ENCODE results near the gene RUNX1.

The RUNX1 gene

DNA sequence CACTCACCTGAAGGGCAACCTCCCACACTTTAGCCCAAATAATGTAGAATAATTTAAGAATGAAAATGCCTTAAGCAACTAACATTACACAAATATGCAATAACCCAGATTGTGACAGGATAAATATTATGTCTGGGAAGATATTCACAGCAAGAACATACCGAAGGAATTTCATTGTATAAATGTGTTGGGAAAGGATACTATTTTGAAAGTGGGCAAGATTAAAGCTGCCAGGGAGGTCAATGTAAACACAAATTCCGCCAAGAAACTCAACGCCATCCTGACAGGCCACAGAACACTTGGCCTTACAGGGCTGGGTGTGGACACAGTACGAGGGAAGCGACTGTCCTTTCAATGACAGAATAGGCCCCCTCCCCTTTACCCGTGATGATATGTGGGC lies 173.3 kb downstream of the RUNX1 start:
- TF ChIP-seq, protein P1, sequence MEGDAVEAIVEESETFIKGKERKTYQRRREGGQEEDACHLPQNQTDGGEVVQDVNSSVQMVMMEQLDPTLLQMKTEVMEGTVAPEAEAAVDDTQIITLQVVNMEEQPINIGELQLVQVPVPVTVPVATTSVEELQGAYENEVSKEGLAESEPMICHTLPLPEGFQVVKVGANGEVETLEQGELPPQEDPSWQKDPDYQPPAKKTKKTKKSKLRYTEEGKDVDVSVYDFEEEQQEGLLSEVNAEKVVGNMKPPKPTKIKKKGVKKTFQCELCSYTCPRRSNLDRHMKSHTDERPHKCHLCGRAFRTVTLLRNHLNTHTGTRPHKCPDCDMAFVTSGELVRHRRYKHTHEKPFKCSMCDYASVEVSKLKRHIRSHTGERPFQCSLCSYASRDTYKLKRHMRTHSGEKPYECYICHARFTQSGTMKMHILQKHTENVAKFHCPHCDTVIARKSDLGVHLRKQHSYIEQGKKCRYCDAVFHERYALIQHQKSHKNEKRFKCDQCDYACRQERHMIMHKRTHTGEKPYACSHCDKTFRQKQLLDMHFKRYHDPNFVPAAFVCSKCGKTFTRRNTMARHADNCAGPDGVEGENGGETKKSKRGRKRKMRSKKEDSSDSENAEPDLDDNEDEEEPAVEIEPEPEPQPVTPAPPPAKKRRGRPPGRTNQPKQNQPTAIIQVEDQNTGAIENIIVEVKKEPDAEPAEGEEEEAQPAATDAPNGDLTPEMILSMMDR (IDR thresholded peaks at IDR 0.05; ENCODE audit: extremely low read depth, insufficient read depth, missing control alignments), result no peak
- DNase-seq (ENCODE audit: low spot score), result no peak
- in situ Hi-C loops (cut with MboI; ENCODE audit: low pct_unique_long_range_greater_than_20kb, low sequenced_read_pairs, unreplicated experiment), result loop anchor here (25.0 kb wide), 2 partner anchors 189 to 336 kb away; no protein-coding TSS in a partner anchor

DNA sequence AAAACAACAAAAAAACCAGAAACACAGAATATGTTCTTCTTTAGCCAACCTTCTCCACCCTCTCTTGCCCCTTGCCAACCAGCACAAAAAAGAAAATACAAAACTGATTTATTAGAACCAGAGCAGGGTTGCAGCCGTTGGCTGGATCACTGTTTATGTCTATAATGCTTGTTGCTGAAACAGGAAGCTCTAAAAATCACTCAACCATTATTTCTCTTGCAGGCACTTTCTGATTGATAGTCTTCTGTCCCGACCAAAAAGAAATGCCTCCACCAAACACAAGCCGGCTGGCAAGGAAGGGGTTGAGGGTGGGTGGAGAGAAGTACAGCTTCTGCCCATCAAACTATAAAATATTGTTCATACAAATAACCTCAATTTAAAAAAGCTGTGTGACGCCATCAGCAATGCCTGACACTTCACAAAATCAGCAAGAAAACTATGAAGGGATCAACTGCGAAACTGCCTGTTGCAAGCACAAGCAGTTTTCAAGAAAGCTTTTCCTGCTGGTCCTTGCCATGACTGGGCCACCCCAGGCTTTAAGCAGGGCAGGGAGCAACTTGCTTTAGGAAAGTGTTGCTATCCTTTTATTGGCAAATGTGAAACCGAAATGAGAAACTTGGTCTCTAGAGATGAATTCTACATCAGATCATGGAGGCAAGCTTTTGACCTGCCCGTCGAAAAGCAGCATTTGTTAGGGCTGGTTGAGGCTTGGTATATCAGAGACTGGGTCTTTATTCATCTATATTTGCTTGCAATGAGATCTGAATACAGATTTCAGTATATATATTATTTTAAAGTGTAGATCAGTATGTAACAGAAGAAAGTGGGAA lies 174.2 kb downstream of the RUNX1 start:
- DNase-seq (ENCODE audit: low spot score), result no peak
- TF ChIP-seq, protein P1 (IDR thresholded peaks at IDR 0.05; ENCODE audit: extremely low read depth, insufficient read depth, missing control alignments), result no peak
- in situ Hi-C loops (cut with MboI; ENCODE audit: low pct_unique_long_range_greater_than_20kb, low sequenced_read_pairs, unreplicated experiment), result loop anchor here (25.0 kb wide), 2 partner anchors 188 to 337 kb away; no protein-coding TSS in a partner anchor

DNA sequence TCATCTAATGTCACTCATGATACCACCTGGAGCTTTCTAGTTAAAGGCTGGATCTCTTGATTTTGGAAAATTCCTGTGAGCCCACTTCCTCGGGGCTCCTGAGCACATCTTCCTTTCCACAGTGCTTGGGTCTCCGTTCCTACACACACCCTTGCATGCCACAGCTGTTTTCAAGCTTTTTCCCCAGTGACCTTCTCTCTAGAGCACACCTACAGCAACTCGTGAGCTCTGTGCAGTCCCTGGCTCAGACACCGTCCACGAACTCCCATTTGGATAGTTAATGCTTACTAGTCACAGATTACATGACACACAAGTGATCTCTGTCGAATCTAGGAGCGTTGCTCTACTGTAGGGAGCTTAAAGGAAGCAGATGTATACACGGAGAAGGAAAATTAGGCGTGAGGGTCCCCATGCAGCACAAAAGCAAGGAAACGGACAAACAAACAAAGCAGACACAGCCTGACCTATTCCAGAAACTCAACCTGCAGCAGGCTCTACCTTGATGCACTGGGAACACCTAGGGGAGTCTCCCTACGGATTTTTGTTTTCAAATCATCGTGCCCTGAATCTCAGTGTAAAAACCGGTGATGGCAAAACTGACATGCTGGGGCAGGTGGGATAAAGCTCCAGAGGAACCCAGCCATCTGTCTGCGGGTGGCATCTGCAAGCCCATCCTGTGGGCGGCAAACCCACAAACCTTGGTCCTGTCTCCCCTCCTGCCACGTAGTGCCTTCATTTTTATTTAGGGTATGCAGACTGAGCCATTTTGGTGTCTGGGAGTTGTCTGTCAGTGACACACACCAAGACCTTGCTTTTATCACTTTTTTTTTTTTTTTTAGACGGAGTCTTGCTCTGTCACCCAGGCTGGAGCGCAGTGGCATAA lies 177.8 kb downstream of the RUNX1 start:
- TF ChIP-seq, protein P1 (IDR thresholded peaks at IDR 0.05; ENCODE audit: extremely low read depth, insufficient read depth, missing control alignments), result no peak
- in situ Hi-C loops (cut with MboI; ENCODE audit: low pct_unique_long_range_greater_than_20kb, low sequenced_read_pairs, unreplicated experiment), result no loop called here
- no peak for DNase-seq (ENCODE audit: low spot score)

DNA sequence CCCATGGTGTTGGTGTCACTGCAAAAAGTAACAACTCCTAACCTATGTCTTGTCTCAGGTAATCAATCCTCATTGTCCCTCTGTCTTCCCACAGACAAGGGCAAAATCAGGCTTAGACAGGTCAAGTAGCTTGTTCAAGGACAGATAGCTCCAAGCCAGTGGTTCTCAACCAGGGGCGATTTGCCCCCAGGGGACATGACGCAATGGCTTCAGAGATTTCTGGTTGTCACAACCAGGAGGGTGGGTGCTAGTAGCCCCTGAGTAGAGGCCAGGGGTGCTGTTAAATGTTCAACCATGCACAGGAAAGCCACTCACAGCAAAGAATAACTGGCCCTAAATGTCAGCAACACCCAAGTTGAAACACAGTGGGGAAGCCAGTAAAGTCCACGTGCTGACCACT lies 178.9 kb downstream of the RUNX1 start:
- no peak for DNase-seq (ENCODE audit: low spot score)
- in situ Hi-C loops (cut with MboI; ENCODE audit: low pct_unique_long_range_greater_than_20kb, low sequenced_read_pairs, unreplicated experiment), result no loop called here
- TF ChIP-seq, protein P1 (IDR thresholded peaks at IDR 0.05; ENCODE audit: extremely low read depth, insufficient read depth, missing control alignments), result no peak

DNA sequence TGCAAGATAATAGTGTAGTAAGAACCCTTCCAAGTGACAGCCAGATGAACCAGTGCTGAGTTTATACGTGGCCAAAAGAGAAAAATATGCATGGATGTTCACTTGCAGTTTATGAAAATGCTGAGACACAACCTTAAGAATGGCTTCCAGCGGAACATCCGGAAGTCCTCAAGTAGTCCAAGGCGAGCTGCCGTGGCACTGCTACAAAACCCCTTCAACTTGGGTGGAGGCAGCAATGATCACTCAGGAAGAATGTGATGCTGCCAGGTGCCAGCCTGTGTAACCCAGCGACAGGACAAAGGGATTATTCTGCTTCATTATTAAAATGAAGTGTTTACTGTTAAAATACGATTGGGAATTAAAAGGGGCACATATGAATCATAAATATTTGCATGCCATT lies 179.6 kb downstream of the RUNX1 start:
- TF ChIP-seq, protein P1 (IDR thresholded peaks at IDR 0.05; ENCODE audit: extremely low read depth, insufficient read depth, missing control alignments), result no peak
- in situ Hi-C loops (cut with MboI; ENCODE audit: low pct_unique_long_range_greater_than_20kb, low sequenced_read_pairs, unreplicated experiment), result no loop called here
- DNase-seq (ENCODE audit: low spot score), result no peak

DNA sequence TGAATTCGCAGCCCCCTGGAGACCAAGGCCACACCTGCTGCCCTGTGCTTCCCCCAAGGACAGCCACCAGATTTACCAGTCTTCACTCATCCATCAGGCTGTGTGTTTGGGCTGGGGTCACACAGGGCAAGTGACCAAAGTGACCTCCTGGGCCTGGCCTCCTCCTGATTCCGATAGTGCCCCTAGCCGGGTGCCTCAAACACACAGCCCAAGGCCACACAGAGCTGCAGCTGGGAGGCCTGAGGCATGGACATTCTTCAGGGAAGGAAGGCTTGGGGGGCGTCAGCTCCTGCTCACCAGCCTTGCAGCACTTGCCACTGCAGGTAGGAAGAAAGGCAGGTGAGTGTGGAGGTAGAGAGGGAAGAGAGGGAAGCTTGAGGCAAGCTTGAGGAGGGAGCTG lies 181.3 kb downstream of the RUNX1 start:
- TF ChIP-seq, protein P1 (IDR thresholded peaks at IDR 0.05; ENCODE audit: extremely low read depth, insufficient read depth, missing control alignments), result no peak
- DNase-seq (ENCODE audit: low spot score), result no peak
- in situ Hi-C loops (cut with MboI; ENCODE audit: low pct_unique_long_range_greater_than_20kb, low sequenced_read_pairs, unreplicated experiment), result no loop called here
